ENCODE measurements around the gene TENT4B. TPM values are rescaled to one million over a fixed set of nuclear protein-coding genes. Genes with fewer than 3 reads are reported as not detected.
"Not testable (repeated sequence)": the region's sequence is repeated elsewhere in the genome, so short reads cannot be mapped to it uniquely, and the experiment has no call there.

Gene TENT4B
- total RNA-seq, 2 experiments from 2014 or later: 5.8 to 8.8 TPM

- DNase-seq (ENCODE audit: low spot score): no peak
- intact Hi-C loops (cut with micrococcal nuclease; ENCODE audit: unreplicated experiment): no loop called here
- no peak overlapping the region for H3K4me2 ChIP-seq (ENCODE audit: low read length)
- no TSS peak for BruUV-seq (replicated peaks)
- POLR2A ChIA-PET: interaction anchor here (1.3 kb wide), 1 partner anchor 35 kb away, joined by 4 read pairs; no protein-coding TSS in a partner anchor
- H3K27ac ChIP-seq (ENCODE audit: low read depth, low read length, poor library complexity, severe bottlenecking): no peak overlapping the region
- no peak overlapping the region for H3K4me3 ChIP-seq (ENCODE audit: low read depth, low read length, poor library complexity, severe bottlenecking)
- H3K9me3 ChIP-seq (ENCODE audit: low read length): no peaks in the 10 kb centered on the region
- H2AFZ ChIP-seq (ENCODE audit: low read length): no peak overlapping the region
- H3K36me3 ChIP-seq (ENCODE audit: insufficient read depth, low read length): no peaks in the 10 kb centered on the region
- H3K9me2 ChIP-seq (ENCODE audit: insufficient read depth, low read length): no peaks in the 10 kb centered on the region
- CTCF ChIA-PET (ENCODE audit: unreplicated experiment): no interaction called here
- no peaks in the 10 kb centered on the region for H4K20me1 ChIP-seq (ENCODE audit: insufficient read depth, low read length)
- H3K79me2 ChIP-seq (ENCODE audit: insufficient read depth, low read depth, low read length): no peaks in the 10 kb centered on the region
- H3K4me1 ChIP-seq (ENCODE audit: insufficient read depth, low read length, poor library complexity, severe bottlenecking): no peaks in the 10 kb centered on the region
- TF ChIP-seq CTCF (conservative IDR thresholded peaks at IDR 0.05; ENCODE audit: low read length): no peak
- no peak for TF ChIP-seq EZH2phosphoT487 (IDR thresholded peaks at IDR 0.05; ENCODE audit: borderline replicate concordance, low read depth, low read length)
Observed at GRCh38 chr16:50238868-50239301, 85.8 kb downstream of the TENT4B start.

DNA sequence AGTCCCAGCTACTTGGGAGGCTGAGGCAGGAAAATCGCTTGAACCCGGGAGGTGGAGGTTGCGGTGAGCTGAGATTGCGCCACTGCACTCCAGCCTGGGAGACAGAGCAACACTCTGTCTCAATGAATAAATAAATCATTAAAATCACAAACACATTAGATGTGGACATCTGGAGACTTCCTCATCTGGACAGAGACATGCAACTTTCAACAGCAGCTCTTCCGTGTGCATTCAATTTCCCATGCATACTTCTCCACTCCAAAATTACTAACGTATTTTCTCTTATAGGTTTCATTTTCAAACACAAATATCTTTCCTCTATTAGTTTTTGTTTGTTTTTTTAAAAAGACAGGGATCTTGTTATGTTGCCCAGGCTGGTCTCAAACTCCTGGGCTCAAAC, 89.9 kb downstream of the TENT4B start:
- DNase-seq (ENCODE audit: low spot score); H3K4me2 ChIP-seq (ENCODE audit: low read length); H3K27ac ChIP-seq (ENCODE audit: low read depth, low read length, poor library complexity, severe bottlenecking); BruUV-seq (replicated peaks); H3K9me2 ChIP-seq (ENCODE audit: insufficient read depth, low read length); H3K4me1 ChIP-seq (ENCODE audit: insufficient read depth, low read length, poor library complexity, severe bottlenecking); H3K9me3 ChIP-seq (ENCODE audit: low read length); H3K36me3 ChIP-seq (ENCODE audit: insufficient read depth, low read length); H2AFZ ChIP-seq (ENCODE audit: low read length); CTCF ChIA-PET (ENCODE audit: unreplicated experiment); intact Hi-C loops (cut with micrococcal nuclease; ENCODE audit: unreplicated experiment); H3K4me3 ChIP-seq (ENCODE audit: low read depth, low read length, poor library complexity, severe bottlenecking); H4K20me1 ChIP-seq (ENCODE audit: insufficient read depth, low read length); H3K79me2 ChIP-seq (ENCODE audit: insufficient read depth, low read depth, low read length): not testable (repeated sequence)
- POLR2A ChIA-PET: interaction anchor here (0.8 to 1.3 kb wide), 3 partner anchors 8 to 38 kb away, joined by 3 read pairs; no protein-coding TSS in a partner anchor

DNA sequence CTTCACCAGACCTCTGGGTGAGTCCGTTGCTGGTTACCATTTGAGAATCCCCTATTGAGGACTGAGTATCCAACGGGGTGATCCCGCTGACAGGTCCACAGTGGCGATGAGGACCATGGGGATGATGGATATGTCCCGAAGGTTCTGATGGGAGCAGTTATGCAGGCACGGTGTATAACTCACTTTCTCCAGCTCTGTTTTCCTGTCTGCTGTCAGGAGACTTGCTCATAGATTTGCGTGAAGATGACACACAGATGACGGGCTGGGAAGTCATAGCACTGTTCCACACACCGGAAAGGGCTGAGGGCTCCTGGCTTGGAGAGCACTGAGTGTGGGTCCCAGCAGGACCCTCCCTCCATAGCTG, 91.0 kb downstream of the TENT4B start:
- H3K4me2 ChIP-seq (ENCODE audit: low read length): no peak overlapping the region
- H3K27ac ChIP-seq (ENCODE audit: low read depth, low read length, poor library complexity, severe bottlenecking): no peak overlapping the region
- H3K4me3 ChIP-seq (ENCODE audit: low read depth, low read length, poor library complexity, severe bottlenecking): no peak overlapping the region
- no TSS peak for BruUV-seq (replicated peaks)
- ChIA-PET POLR2A (no interaction called here), CTCF (ENCODE audit: unreplicated experiment) (no interaction called here)
- no peaks in the 10 kb centered on the region for H3K79me2 ChIP-seq (ENCODE audit: insufficient read depth, low read depth, low read length)
- no peaks in the 10 kb centered on the region for H3K36me3 ChIP-seq (ENCODE audit: insufficient read depth, low read length)
- H4K20me1 ChIP-seq (ENCODE audit: insufficient read depth, low read length): no peaks in the 10 kb centered on the region
- H3K4me1 ChIP-seq (ENCODE audit: insufficient read depth, low read length, poor library complexity, severe bottlenecking): no peaks in the 10 kb centered on the region
- intact Hi-C loops (cut with micrococcal nuclease; ENCODE audit: unreplicated experiment): no loop called here
- no peak overlapping the region for H2AFZ ChIP-seq (ENCODE audit: low read length)
- no peaks in the 10 kb centered on the region for H3K9me3 ChIP-seq (ENCODE audit: low read length)
- TF ChIP-seq EZH2phosphoT487 (IDR thresholded peaks at IDR 0.05; ENCODE audit: borderline replicate concordance, low read depth, low read length) (no peak), CTCF (conservative IDR thresholded peaks at IDR 0.05; ENCODE audit: low read length) (no peak)
- no peak for DNase-seq (ENCODE audit: low spot score)
- H3K9me2 ChIP-seq (ENCODE audit: insufficient read depth, low read length): no peaks in the 10 kb centered on the region
